B cell (primary cell): Measurements from ENCODE around the gene TSPAN8. TPM values are rescaled to one million over a fixed set of nuclear protein-coding genes. Genes with fewer than 3 reads are reported as not detected.

ENCODE experiments used
- ATAC-seq: fragments of 200-7000 bp; cut with Tn5 transposase; one replicate; pipeline ENCODE4 v1.10.0; 2021; ENCODE audit warnings: low read depth, mild to moderate bottlenecking, moderate number of reproducible peaks, moderate library complexity
- CTCF ChIA-PET: fragments of 350-600 bp; sonication (Branson Sonifier 250); formaldehyde crosslinking; loops from one replicate; lab custom pipeline; 2021; ENCODE audit warnings: antibody characterized with exemption, inconsistent platforms; lab: Charles Lee
- POLR2A ChIA-PET: fragments of 350-600 bp; sonication (Branson Sonifier 250); formaldehyde crosslinking; loops from one replicate; lab custom pipeline; 2021; ENCODE audit warnings: antibody characterized with exemption; lab: Charles Lee
- DNase-seq: peaks from one replicate; pipeline ENCODE4 v3.0.0; 2013
- H2AFZ ChIP-seq: 2 replicates; pipeline ENCODE4 v1.6.1; 2012; ENCODE audit warnings: mild to moderate bottlenecking, low read depth, low read length; ENCODE audit not compliant: insufficient read depth, poor library complexity, severe bottlenecking
- H3K27ac ChIP-seq, 2 donors: 1 replicate in 1 of 2; 2 replicates in 1 of 2; pipeline ENCODE4 v1.5.1; 2012 to 2013; ENCODE audit warnings: low read length in 2 of 2, mild to moderate bottlenecking in 2 of 2, moderate library complexity in 1 of 2
- H3K27me3 ChIP-seq, 4 experiments: fragments of 200-600 bp in 1 of 4; sonication (generic) in 1 of 4; replicated peaks in 1 of 4; 1 replicate in 2 of 4; 2 replicates in 2 of 4; pipeline versions ENCODE4 v1.6.1 to v1.7.0; 2013 to 2016; ENCODE audit warnings: low read length in 3 of 4, mild to moderate bottlenecking in 2 of 4, mixed read lengths in 1 of 4, moderate library complexity in 1 of 4; ENCODE audit not compliant: insufficient read depth in 4 of 4, control insufficient read depth in 3 of 4; ENCODE audit errors: control extremely low read depth in 1 of 4
- H3K36me3 ChIP-seq, 2 experiments: replicated peaks in 1 of 2; 1 replicate in 1 of 2; 2 replicates in 1 of 2; pipeline versions ENCODE4 v1.6.1 to v1.7.1; 2013; ENCODE audit warnings: low read length in 1 of 2; ENCODE audit not compliant: insufficient read depth in 2 of 2, control insufficient read depth in 1 of 2; ENCODE audit errors: control extremely low read depth in 1 of 2, extremely low read depth in 1 of 2
- H3K4me1 ChIP-seq, 2 donors: fragments of 200-600 bp in 1 of 2; sonication (generic) in 1 of 2; 1 replicate in 1 of 2; 2 replicates in 1 of 2; pipeline versions ENCODE4 v1.5.1 to v1.6.1; 2013 to 2017; ENCODE audit warnings: low read length in 2 of 2; ENCODE audit not compliant: control insufficient read depth in 2 of 2, insufficient read depth in 2 of 2
- H3K4me2 ChIP-seq: replicated peaks from 2 replicates; pipeline ENCODE3; 2012; ENCODE audit warnings: mild to moderate bottlenecking, low read depth, low read length; ENCODE audit not compliant: poor library complexity, severe bottlenecking
- H3K4me3 ChIP-seq, 5 experiments: fragments of 200-600 bp in 1 of 5; sonication (generic) in 1 of 5; 1 replicate in 3 of 5; 2 replicates in 2 of 5; pipeline versions ENCODE4 v1.5.1 to v1.7.0; 2011 to 2016; ENCODE audit warnings: low read length in 4 of 5, mild to moderate bottlenecking in 4 of 5, low read depth in 2 of 5, control low read depth in 1 of 5, moderate library complexity in 1 of 5; ENCODE audit not compliant: insufficient read depth in 1 of 5; ENCODE audit errors: control extremely low read depth in 1 of 5, extremely low read depth in 1 of 5
- H3K79me2 ChIP-seq: fragments of 200-600 bp; sonication (generic); one replicate; pipeline ENCODE4 v1.6.0; 2016; ENCODE audit warnings: low read length; ENCODE audit not compliant: control insufficient read depth, insufficient read depth
- H3K9ac ChIP-seq: fragments of 200-600 bp; sonication (generic); 2 replicates; pipeline ENCODE4 v1.6.1; 2017; ENCODE audit warnings: mild to moderate bottlenecking, low read length, moderate library complexity
- H3K9me3 ChIP-seq, 3 donors: one replicate each; pipeline versions ENCODE4 v1.6.1 to v1.7.1; 2013; ENCODE audit warnings: low read length in 2 of 3; ENCODE audit not compliant: control insufficient read depth in 2 of 3, insufficient read depth in 1 of 3; ENCODE audit errors: control extremely low read depth in 1 of 3
- H4K20me1 ChIP-seq: 2 replicates; pipeline ENCODE4 v1.6.0; 2012; ENCODE audit warnings: mild to moderate bottlenecking, low read length; ENCODE audit not compliant: insufficient read depth, control insufficient read depth, poor library complexity, severe bottlenecking
- H3K27ac Mint-ChIP-seq: one replicate; pipeline ENCODE4 v1.8.0; 2021; ENCODE audit warnings: mixed read lengths
- H3K27me3 Mint-ChIP-seq: one replicate; pipeline ENCODE4 v1.8.0; 2021; ENCODE audit warnings: mixed read lengths
- H3K4me1 Mint-ChIP-seq: one replicate; pipeline ENCODE4 v1.8.0; 2021; ENCODE audit warnings: mixed read lengths
- H3K4me3 Mint-ChIP-seq: one replicate; pipeline ENCODE4 v1.8.0; 2021; ENCODE audit warnings: mixed read lengths
- H3K9me3 Mint-ChIP-seq: one replicate; pipeline ENCODE4 v1.8.0; 2022; ENCODE audit warnings: mixed read lengths; ENCODE audit not compliant: insufficient read depth
- EZH2 ChIP-seq: IDR thresholded peaks from 2 replicates; pipeline ENCODE4 v1.6.1; 2012; ENCODE audit warnings: borderline replicate concordance, low read depth, mild to moderate bottlenecking, moderate library complexity, low read length; ENCODE audit not compliant: insufficient read depth, poor library complexity, severe bottlenecking
- WGBS: methylation state at CpG from one replicate; pipeline ENCODE4 v1.1.5; 2013; ENCODE audit warnings: missing lambda C conversion rate; ENCODE audit not compliant: insufficient coverage; 5-methylcytosine and 5-hydroxymethylcytosine counted together
- intact Hi-C: fragments of 100-400 bp; cut with micrococcal nuclease; formaldehyde crosslinking; loops from one replicate; pipeline ENCODE4 v1.10.0; 2022
- polyA plus RNA-seq: library from polyadenylated mRNA; depleted of rRNA; stranded (reverse); fragments of >200 nt; gene quantifications from 2 replicates; pipeline ENCODE4 v1.2.3, GENCODE V29; 2012
- total RNA-seq, 2 donors: library from RNA; stranded (reverse); fragments of 120-200 nt in 1 of 2; gene quantifications; 1 replicate in 1 of 2; 2 replicates in 1 of 2; pipeline versions ENCODE4 v1.2.3 to v1.2.4, GENCODE V29; 2013 to 2022
- TF ChIP-seq, protein P1 (sequence below): fragments of 200-600 bp; IDR thresholded peaks from one replicate; pipeline ENCODE4 v1.8.0; 2022; ENCODE audit warnings: antibody characterized with exemption, mild to moderate bottlenecking

TSPAN8 gene
- total and polyA plus RNA-seq, 2 donors (not counting 1 experiment from before 2014, with no cell fraction given), result not detected

DNA sequence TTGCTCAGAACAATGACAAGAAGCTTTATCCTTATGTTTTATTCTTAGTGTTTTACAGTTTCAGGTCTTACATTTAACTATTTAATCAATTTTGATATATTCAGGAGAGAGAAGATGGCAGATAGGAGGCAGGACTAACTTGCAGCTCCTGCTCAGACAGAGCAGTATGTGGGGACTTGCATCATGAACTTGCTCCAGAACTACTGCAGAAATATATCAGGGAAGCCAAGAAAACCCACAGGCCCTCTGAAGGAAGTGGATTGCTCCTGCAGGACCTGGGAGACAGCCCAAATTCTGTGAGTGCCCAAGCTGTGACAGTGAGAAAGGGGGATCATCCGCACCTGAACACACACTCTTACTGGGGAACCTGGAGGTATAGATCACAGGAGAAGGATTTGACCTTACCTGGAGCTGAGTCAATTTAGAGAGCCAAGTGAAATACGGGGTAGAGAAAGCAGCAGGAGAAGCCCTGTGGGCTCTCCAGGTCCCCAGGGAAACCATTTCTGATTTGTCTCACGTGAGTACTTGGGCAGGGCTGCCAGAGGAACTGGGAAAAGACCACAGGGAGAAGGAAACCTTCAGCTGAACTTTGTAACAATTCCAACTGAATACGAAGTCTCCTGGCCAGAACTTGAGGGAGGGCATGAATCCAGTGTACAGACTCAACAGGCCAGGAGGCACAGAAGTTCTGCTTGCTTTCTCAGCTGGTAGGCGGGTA is 28.9 kb upstream of the TSPAN8 start:
- Mint-ChIP-seq H3K4me1 (no peaks in the 10 kb centered on the region), H3K9me3 (no peaks in the 10 kb centered on the region), H3K27me3 (no peaks in the 10 kb centered on the region), H3K27ac (no peak overlapping the region), H3K4me3 (no peak overlapping the region)
- Histone ChIP-seq H3K4me2 (no peak overlapping the region), H3K36me3 (no peaks in the 10 kb centered on the region), H3K27ac (no peak overlapping the region), H3K4me1 (no peaks in the 10 kb centered on the region), H2AFZ (no peak overlapping the region), H3K9ac (no peak overlapping the region), H3K9me3 (peaks cover 0 to 4% (median 0%) of the 10 kb centered on the region in 3 donors), H4K20me1 (no peaks in the 10 kb centered on the region), H3K4me3 (no peak overlapping the region), H3K27me3 (no peaks in the 10 kb centered on the region), H3K79me2 (no peaks in the 10 kb centered on the region)
- ATAC-seq (no peak), DNase-seq (no peak)
- 78% methylated on average over 4 of the region's 5 CpGs for WGBS
- intact Hi-C loops, result no loop called here
- POLR2A ChIA-PET, result no interaction called here
- CTCF ChIA-PET, result no interaction called here
- TF ChIP-seq, protein P1, sequence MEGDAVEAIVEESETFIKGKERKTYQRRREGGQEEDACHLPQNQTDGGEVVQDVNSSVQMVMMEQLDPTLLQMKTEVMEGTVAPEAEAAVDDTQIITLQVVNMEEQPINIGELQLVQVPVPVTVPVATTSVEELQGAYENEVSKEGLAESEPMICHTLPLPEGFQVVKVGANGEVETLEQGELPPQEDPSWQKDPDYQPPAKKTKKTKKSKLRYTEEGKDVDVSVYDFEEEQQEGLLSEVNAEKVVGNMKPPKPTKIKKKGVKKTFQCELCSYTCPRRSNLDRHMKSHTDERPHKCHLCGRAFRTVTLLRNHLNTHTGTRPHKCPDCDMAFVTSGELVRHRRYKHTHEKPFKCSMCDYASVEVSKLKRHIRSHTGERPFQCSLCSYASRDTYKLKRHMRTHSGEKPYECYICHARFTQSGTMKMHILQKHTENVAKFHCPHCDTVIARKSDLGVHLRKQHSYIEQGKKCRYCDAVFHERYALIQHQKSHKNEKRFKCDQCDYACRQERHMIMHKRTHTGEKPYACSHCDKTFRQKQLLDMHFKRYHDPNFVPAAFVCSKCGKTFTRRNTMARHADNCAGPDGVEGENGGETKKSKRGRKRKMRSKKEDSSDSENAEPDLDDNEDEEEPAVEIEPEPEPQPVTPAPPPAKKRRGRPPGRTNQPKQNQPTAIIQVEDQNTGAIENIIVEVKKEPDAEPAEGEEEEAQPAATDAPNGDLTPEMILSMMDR, result no peak
- no peak for TF ChIP-seq EZH2

- DNase-seq (no peak), ATAC-seq (no peak)
- Histone ChIP-seq H3K36me3 (no peaks in the 10 kb centered on the region), H2AFZ (no peak overlapping the region), H3K9me3 (peaks cover 0 to 4% (median 0%) of the 10 kb centered on the region in 3 donors), H3K4me3 (no peak overlapping the region), H3K79me2 (no peaks in the 10 kb centered on the region), H4K20me1 (no peaks in the 10 kb centered on the region), H3K9ac (no peak overlapping the region), H3K27ac (no peak overlapping the region), H3K4me2 (no peak overlapping the region), H3K4me1 (no peaks in the 10 kb centered on the region), H3K27me3 (no peaks in the 10 kb centered on the region)
- Mint-ChIP-seq H3K4me3 (no peak overlapping the region), H3K27ac (no peak overlapping the region), H3K4me1 (no peaks in the 10 kb centered on the region), H3K9me3 (no peaks in the 10 kb centered on the region), H3K27me3 (no peaks in the 10 kb centered on the region)
- intact Hi-C loops, result no loop called here
- POLR2A ChIA-PET, result no interaction called here
- CTCF ChIA-PET, result interaction anchor here (0.6 kb wide), 1 partner anchor 593 kb away, joined by 4 read pairs; no protein-coding TSS in a partner anchor
- no peak for TF ChIP-seq EZH2
- TF ChIP-seq, protein P1, result no peak
These were observed 26.0 kb upstream of the TSPAN8 start for GRCh38 chr12:71183846-71184245.
